ENCODE measurements around the gene IL1R2.

Gene IL1R2

DNA sequence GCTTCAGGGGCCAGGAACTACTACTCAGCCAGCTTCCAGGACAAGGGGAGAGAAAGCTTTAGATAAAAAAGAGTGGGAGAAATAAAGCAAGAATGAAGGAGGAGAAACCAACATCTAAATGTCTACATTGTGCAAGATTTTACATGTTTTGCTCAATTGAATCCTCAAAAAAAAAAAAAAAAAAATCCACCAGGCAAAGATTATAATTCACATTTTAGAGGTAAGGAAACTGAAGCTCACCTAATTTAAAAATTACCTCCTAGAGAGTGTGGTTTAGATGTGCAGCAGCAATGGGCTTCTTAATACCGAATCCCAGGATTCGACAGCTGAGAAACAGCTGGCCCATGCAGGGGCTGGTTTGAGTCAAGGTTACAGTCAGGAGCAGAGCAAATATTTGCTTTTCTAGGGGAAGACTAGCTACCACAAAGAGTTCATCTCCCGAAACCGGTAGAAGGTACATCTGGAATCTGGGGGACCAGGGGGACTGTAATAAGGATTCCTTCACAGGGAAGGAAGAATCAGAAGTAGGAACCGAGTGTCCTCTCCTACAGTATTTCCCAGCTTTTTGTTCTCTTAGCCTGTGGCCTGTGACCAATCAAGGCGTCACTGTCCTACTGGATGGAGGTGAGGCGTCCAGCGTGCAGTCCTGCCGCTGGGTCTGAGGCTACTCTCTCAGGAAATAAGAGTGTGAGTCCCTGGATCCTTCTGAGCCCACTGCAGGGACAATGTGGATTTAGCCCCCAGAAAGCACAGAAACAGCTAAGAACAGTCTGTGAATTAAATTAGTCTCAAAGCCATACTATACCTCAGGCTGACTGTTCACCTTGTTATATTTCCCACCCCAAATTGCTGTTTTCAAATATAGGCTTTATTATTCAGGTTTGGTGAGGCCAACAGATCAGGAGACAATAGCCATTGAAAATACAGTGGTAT lies 42.3 kb downstream of the IL1R2 start:
- no peak for DNase-seq (ENCODE audit: low read depth)
- no peak overlapping the region for H3K4me3 ChIP-seq (ENCODE audit: low read depth, low read length)

- no peak for DNase-seq (ENCODE audit: low read depth)
- no peak overlapping the region for H3K4me3 ChIP-seq (ENCODE audit: low read depth, low read length)
Observed at GRCh38 chr2:102034683-102035548, 43.2 kb downstream of the IL1R2 start.

- DNase-seq (ENCODE audit: low read depth), result no peak
Observed at GRCh38 chr2:102037681-102038080, 45.9 kb downstream of the IL1R2 start.

GRCh38 chr2:102040229-102040628 lies 48.5 kb downstream of the IL1R2 start:
- no peak overlapping the region for H3K4me3 ChIP-seq (ENCODE audit: low read depth, low read length)
- no peak for DNase-seq (ENCODE audit: low read depth)

More at GRCh38 chr2:102037681-102038080, 45.9 kb downstream of the IL1R2 start:
- H3K4me3 ChIP-seq (ENCODE audit: low read depth, low read length), result no peak overlapping the region

DNA sequence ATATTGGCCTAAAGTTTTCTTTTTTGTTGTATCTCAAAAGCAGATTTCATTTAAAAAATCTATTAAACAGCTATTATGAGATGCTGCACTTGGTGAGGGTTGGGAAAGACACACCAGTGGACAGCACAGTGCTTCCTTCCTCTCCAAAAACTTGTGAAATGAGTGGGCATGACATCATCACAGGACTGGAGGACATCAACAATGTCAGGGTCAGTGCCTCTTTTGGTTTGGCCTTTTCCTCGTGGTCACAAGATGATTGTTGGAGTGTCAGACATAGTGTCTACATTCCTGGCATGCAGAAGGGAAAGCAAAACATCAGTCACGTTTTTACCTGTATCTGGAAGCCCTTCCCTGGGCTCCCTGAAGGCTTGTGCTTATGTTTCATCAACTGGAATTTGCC lies 49.6 kb downstream of the IL1R2 start:
- DNase-seq (ENCODE audit: low read depth), result no peak
- H3K4me3 ChIP-seq (ENCODE audit: low read depth, low read length), result no peak overlapping the region

- no peak overlapping the region for H3K4me3 ChIP-seq (ENCODE audit: low read depth, low read length)
- no peak for DNase-seq (ENCODE audit: low read depth)
Observed at GRCh38 chr2:102042196-102043081, 50.7 kb downstream of the IL1R2 start.

DNA sequence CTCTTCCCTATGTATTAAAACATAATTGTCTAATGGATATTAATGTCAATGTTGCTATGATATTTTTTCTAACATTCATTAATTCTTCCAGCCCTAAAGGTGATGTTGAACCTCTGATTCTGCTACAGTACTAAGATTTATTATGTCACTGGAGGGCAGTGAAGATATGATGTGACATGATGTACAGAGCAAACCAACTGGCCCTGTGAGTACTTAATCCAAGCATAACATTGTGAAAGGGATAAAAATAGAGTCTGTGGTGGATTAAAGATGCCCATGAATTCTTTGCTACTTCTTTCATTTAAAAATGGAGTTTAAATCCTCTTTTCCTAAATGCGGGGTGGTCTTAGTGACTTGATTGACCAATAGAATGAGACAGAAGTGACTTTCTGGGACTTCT lies 51.8 kb downstream of the IL1R2 start:
- no peak for DNase-seq (ENCODE audit: low read depth)
- no peak overlapping the region for H3K4me3 ChIP-seq (ENCODE audit: low read depth, low read length)

- no peak for DNase-seq (ENCODE audit: low read depth)
- H3K4me3 ChIP-seq (ENCODE audit: low read depth, low read length), result no peak overlapping the region
Observed at GRCh38 chr2:102044235-102044896, 52.6 kb downstream of the IL1R2 start.

DNA sequence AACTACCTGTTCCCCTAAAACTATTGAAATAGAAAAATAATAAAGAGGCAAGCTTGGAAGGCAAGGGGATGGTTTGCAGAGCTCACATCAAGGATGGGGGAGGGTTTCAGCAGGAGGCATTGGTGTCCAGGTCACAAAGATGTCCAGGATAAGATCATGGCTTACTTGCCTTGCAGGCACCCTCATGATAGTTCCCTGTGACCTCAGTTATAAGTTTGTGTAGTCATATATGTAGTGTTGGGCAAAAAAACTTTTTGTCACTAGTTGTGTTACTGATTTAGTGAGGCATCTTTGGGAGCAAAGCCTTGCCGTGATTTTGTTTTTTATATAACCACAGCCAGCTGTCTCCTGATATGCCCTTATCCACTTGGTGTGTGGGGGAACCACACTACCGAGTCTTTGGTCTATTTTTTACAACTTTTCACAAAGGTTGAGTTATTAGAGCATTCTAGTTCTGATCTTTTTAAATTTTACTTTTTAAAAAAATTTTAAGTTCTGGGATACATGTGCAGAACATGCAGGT lies 53.3 kb downstream of the IL1R2 start:
- DNase-seq (ENCODE audit: low read depth), result no peak
- no peak overlapping the region for H3K4me3 ChIP-seq (ENCODE audit: low read depth, low read length)

DNA sequence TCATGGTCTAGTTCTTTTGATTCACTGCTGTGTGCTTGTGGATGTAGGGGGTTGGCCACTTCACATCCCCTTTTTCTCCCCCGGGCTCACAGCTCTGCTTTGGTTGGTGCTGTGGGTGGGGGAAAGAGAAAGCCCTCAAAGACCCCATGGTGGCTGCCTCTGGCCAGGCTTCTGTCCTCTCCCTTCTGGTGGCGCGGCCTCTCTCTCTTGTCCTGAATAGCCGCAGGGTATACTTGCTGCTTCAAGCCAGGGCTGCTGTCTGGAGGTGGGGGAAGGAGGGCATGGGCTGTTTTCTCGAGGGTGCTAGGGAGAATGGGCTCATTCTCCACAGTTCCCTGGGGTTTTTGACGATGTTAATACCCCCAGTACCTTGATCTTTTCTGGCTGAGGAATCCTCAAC lies 53.9 kb downstream of the IL1R2 start:
- no peak overlapping the region for H3K4me3 ChIP-seq (ENCODE audit: low read depth, low read length)
- no peak for DNase-seq (ENCODE audit: low read depth)

DNA sequence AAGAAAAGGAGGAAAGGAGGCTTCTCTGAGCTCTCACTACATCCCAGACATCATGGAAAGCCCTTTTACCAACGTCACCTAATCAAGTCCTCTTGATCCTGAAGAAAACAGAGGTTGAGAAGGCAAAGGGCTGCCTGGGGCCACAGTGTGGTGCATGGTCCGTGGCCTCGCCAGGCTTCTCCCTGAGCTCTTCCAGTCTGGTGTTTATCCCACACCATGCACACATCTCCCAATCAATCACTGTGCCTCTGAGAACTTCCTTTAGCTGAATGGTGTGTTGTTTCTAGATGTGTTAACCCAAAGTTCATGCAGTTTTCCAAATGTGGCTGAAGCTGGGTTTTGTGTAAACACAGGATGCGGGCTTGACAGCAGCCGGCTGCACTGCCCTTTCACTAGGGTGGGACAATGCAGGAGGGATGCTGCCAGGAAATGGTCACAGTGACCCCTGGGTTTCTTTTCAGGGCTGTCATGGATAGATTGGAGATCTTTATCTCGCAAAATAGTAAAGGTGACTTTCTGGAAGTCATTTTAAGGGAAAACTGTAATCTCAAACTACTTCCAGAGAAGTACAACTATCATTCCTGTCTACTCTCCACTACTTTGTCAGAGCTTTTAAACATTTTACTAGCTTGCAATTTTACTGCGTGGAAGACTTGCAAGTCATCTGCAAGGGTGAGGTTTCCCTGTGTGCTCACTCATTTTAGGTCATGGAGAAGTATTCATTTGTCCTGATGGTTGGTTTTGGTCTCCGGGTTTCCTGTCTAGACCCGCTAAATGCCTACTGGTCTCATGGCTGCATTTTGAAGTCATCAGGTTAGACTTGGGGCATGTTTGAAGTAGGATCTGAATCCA lies 54.6 kb downstream of the IL1R2 start:
- H3K4me3 ChIP-seq (ENCODE audit: low read depth, low read length), result no peak overlapping the region
- DNase-seq (ENCODE audit: low read depth), result no peak

- no peak overlapping the region for H3K4me3 ChIP-seq (ENCODE audit: low read depth, low read length)
- peak; percentile 77 for DNase-seq (ENCODE audit: low read depth)
Observed at GRCh38 chr2:102048465-102048864, 56.7 kb downstream of the IL1R2 start.

DNA sequence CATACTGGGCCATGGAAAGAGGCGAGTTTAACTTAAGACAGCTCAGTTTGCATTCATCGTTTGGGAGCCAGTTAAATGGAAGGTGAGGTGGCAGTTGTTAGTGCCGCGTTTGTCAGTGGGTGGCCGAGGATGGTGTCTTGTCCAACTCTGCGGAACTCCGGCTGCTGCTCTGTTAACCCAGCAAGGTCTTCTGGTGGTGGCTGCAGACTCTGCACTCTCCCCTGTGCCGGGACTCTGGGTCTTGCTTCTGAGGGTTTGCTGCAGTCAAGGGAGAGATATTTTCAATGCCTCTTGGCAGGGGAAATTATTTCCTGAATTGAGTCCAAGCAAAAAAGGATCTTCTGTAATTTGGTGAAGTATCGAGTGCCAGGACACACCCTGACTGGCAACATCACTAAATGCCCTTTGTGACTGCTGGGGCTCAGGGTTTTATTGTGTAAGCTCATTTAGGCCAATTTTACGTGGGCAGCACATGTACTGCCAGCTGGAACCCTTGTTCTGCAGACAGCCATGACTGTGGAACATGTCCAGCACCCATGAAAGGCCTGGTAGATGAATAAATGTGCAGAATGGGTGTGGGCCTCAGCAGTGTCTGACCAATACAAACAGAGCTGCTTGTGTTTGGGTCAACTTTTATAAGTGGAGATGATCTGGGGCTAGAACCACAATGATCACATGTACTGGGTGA lies 58.1 kb downstream of the IL1R2 start:
- no peak overlapping the region for H3K4me3 ChIP-seq (ENCODE audit: low read depth, low read length)
- no peak for DNase-seq (ENCODE audit: low read depth)

GRCh38 chr2:102050854-102051391 lies 59.2 kb downstream of the IL1R2 start:
- DNase-seq (ENCODE audit: low read depth), result peak; percentile 90

GRCh38 chr2:102051692-102052277 lies 60.0 kb downstream of the IL1R2 start:
- no peak for DNase-seq (ENCODE audit: low read depth)
- H3K4me3 ChIP-seq (ENCODE audit: low read depth, low read length), result no peak overlapping the region

More at GRCh38 chr2:102050854-102051391, 59.2 kb downstream of the IL1R2 start:
- H3K4me3 ChIP-seq (ENCODE audit: low read depth, low read length), result no peak overlapping the region

DNA sequence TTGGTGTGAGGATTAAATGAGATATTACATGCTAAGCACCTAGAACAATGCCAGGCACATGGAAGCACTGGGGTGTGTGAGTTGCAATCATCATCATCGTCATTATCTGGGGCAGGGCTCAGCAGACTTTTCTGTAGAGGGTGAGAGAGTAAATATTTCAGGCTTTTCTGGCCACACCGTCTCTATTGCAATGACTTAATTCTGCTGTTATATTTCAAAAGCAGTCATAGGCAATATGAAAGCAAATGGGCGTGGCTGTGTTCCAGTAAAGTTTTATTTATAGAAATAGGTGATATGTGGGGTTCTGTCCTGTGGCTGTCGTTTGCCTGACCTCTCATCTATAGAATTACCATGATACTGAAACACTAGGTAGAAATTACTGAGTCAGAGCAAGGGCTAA lies 60.6 kb downstream of the IL1R2 start:
- no peak overlapping the region for H3K4me3 ChIP-seq (ENCODE audit: low read depth, low read length)
- no peak for DNase-seq (ENCODE audit: low read depth)

DNA sequence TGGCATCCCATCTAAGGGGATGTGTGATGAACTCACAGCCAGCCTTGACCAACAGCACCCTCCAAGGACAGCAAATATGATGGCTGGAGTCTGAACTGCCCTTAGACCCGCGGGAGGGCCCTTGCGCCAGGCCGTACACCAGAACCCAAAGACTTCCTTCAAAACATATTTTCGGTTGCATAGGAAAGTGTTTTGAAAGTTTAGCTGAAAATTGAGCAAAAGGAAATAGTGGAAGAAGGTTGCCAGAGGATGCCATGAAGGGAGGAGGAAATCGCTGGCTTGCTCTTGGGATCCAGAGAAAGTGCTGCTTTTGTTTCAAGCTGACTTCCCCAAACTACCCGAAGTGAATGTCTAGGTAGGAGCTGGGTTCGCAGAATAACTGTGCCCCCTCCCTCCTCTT lies 61.3 kb downstream of the IL1R2 start:
- H3K4me3 ChIP-seq (ENCODE audit: low read depth, low read length), result no peak overlapping the region
- no peak for DNase-seq (ENCODE audit: low read depth)

All from skeletal muscle cell (primary cell).